G401.6 (cell line): ENCODE measurements around the gene CHADL.
"Not testable (repeated sequence)": the region's sequence is repeated elsewhere in the genome, so short reads cannot be mapped to it uniquely, and the experiment has no call there.

Source experiments
- FAIRE-seq: peaks from 2 replicates; lab custom pipeline; 2012; peaks lifted over from hg19 to GRCh38; lab: Jason Lieb, UNC

Gene CHADL

DNA sequence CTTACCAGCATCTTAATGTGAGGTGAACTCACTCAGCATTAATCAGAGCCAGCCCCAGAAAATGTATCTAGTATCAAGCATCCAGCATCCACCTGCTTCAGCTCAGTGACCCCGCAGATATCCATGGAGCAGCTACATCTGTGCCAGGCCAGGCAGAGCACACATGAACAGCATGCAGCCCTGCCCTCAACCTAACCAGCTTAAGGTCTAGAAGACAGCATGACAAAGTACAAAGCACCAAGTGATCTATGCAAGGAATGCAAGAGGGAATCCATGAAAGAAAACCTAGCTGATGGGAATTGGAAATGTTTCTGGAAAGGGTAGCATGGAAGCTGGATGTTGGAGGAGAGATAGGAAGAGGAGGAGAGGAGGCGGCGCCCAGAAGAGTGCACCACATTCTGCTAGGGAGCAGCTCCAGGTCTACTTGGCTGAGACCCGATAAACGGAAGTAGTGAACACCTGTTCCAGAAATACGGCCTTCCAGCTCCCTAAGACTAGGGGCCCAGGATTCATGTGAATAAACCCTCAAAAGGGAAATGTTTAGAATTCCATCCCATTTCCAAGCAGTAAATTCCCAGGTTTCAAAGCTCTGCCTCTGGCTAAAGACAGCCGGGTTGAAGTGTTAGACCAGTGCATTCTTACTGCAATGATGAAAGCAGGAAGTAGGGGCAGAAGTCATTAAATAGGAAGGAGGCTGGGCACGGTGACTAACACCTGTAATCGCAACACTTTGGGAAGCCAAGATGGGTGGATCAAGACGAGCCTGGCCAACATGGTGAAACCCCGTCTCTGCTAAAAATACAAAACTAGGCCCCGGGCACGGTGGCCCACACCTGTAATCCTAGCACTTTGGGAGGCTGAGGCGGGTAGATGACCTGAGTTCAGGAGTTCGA lies 59.1 kb downstream of the CHADL start:
- FAIRE-seq, result peak; percentile 93

- peak; percentile 30 for FAIRE-seq
Measured at GRCh38 chr22:41180926-41181325, 59.8 kb downstream of the CHADL start.

DNA sequence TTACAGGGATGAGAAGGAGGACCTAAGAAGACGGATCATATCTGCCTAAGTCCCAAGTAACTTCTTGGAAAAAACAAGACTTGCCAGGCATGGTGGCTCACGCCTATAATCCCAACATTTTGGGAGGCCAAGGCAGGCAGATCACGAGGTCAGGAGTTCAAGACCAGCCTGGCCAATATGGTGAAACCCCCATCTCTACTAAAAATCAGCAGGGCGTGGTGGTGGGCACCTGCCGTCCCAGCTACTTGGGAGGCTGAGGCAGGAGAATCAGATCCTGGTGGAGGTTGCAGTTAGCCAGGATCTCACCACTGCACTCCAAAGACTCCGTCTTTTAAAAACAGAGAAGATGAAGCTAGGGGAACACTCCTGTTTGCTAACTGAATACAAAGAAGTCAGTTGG lies 60.4 kb downstream of the CHADL start:
- FAIRE-seq, result not testable (repeated sequence)
